ENCODE measurements around the gene TMED1. TPM values are rescaled to one million over a fixed set of nuclear protein-coding genes. Genes with fewer than 3 reads are reported as not detected.

TMED1 gene
- total and polyA plus RNA-seq, 9 of the 15 experiments (the other 6 are each of a cell fraction or from before 2014, with no cell fraction given) = 0.86 to 30.2 (median 23.5) TPM

GRCh38 chr19:10858204-10858828, 22.3 kb upstream of the TMED1 start (continued):
- TF ChIP-seq, protein P1, sequence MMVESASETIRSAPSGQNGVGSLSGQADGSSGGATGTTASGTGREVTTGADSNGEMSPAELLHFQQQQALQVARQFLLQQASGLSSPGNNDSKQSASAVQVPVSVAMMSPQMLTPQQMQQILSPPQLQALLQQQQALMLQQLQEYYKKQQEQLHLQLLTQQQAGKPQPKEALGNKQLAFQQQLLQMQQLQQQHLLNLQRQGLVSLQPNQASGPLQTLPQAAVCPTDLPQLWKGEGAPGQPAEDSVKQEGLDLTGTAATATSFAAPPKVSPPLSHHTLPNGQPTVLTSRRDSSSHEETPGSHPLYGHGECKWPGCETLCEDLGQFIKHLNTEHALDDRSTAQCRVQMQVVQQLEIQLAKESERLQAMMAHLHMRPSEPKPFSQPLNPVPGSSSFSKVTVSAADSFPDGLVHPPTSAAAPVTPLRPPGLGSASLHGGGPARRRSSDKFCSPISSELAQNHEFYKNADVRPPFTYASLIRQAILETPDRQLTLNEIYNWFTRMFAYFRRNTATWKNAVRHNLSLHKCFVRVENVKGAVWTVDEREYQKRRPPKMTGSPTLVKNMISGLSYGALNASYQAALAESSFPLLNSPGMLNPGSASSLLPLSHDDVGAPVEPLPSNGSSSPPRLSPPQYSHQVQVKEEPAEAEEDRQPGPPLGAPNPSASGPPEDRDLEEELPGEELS (CRISPR knock-in tag; IDR thresholded peaks at IDR 0.05; ENCODE audit: borderline replicate concordance) = no peak
- TF ChIP-seq, protein P2, sequence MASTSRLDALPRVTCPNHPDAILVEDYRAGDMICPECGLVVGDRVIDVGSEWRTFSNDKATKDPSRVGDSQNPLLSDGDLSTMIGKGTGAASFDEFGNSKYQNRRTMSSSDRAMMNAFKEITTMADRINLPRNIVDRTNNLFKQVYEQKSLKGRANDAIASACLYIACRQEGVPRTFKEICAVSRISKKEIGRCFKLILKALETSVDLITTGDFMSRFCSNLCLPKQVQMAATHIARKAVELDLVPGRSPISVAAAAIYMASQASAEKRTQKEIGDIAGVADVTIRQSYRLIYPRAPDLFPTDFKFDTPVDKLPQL (IDR thresholded peaks at IDR 0.05; ENCODE audit: extremely low read depth, insufficient read length) = no peak
- TF ChIP-seq MTF1 (CRISPR knock-in tag; IDR thresholded peaks at IDR 0.05; ENCODE audit: borderline replicate concordance) = no peak
- no peak for TF ChIP-seq POLR2AphosphoS2 (IDR thresholded peaks at IDR 0.05; ENCODE audit: low read length)
- TF ChIP-seq, protein P3, sequence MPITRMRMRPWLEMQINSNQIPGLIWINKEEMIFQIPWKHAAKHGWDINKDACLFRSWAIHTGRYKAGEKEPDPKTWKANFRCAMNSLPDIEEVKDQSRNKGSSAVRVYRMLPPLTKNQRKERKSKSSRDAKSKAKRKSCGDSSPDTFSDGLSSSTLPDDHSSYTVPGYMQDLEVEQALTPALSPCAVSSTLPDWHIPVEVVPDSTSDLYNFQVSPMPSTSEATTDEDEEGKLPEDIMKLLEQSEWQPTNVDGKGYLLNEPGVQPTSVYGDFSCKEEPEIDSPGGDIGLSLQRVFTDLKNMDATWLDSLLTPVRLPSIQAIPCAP (CRISPR knock-in tag; IDR thresholded peaks at IDR 0.05; ENCODE audit: borderline replicate concordance) = no peak
- TF ChIP-seq CCNT2 (IDR thresholded peaks at IDR 0.05; ENCODE audit: borderline replicate concordance, extremely low read depth, insufficient read length, low read depth, low read length) = no peak
- no peak for TF ChIP-seq JUNB (CRISPR knock-in tag; conservative IDR thresholded peaks at IDR 0.05)
- TF ChIP-seq ILF3 (IDR thresholded peaks at IDR 0.05; ENCODE audit: borderline replicate concordance) = no peak
- TF ChIP-seq, protein P4, sequence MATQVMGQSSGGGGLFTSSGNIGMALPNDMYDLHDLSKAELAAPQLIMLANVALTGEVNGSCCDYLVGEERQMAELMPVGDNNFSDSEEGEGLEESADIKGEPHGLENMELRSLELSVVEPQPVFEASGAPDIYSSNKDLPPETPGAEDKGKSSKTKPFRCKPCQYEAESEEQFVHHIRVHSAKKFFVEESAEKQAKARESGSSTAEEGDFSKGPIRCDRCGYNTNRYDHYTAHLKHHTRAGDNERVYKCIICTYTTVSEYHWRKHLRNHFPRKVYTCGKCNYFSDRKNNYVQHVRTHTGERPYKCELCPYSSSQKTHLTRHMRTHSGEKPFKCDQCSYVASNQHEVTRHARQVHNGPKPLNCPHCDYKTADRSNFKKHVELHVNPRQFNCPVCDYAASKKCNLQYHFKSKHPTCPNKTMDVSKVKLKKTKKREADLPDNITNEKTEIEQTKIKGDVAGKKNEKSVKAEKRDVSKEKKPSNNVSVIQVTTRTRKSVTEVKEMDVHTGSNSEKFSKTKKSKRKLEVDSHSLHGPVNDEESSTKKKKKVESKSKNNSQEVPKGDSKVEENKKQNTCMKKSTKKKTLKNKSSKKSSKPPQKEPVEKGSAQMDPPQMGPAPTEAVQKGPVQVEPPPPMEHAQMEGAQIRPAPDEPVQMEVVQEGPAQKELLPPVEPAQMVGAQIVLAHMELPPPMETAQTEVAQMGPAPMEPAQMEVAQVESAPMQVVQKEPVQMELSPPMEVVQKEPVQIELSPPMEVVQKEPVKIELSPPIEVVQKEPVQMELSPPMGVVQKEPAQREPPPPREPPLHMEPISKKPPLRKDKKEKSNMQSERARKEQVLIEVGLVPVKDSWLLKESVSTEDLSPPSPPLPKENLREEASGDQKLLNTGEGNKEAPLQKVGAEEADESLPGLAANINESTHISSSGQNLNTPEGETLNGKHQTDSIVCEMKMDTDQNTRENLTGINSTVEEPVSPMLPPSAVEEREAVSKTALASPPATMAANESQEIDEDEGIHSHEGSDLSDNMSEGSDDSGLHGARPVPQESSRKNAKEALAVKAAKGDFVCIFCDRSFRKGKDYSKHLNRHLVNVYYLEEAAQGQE (IDR thresholded peaks at IDR 0.05; ENCODE audit: borderline replicate concordance) = peak; percentile 62
- TF ChIP-seq, protein P4 (CRISPR knock-in tag; IDR thresholded peaks at IDR 0.05; ENCODE audit: low read depth) = no peak
- TF ChIP-seq SP1 (CRISPR knock-in tag; IDR thresholded peaks at IDR 0.05) = no peak

All from K562 (cell line).